Heart left ventricle (tissue), 16 donors: ENCODE data around the gene RFFL. TPM values are rescaled to one million over a fixed set of nuclear protein-coding genes. Genes with fewer than 3 reads are reported as not detected.
A peak's percentile ranks its signal among the peaks of the same experiment; 100 is the strongest.

Source experiments
- ATAC-seq, 4 donors: fragments of 200-7000 bp; cut with Tn5 transposase; one replicate each; pipeline ENCODE4 v1.9.1; 2020 to 2022; ENCODE audit warnings: moderate library complexity in 4 of 4, mild to moderate bottlenecking in 3 of 4, moderate number of reproducible peaks in 1 of 4
- DNase-seq, 5 donors: peaks; one replicate each; pipeline ENCODE4 v3.0.0-alpha.2; 2020
- H3K27ac ChIP-seq, 12 donors: fragments of 200-600 bp; sonication (generic) in 4 of 12; one replicate each; pipeline versions ENCODE4 v1.5.0 to v1.8.0; 2016 to 2022; ENCODE audit warnings: mild to moderate bottlenecking in 2 of 12
- H3K27me3 ChIP-seq, 9 donors: fragments of 200-600 bp; sonication (generic) in 2 of 9; one replicate each; pipeline versions ENCODE4 v1.5.1 to v1.8.0; 2016 to 2022; ENCODE audit warnings: mild to moderate bottlenecking in 3 of 9
- H3K36me3 ChIP-seq, 9 donors: fragments of 200-600 bp; sonication (generic) in 2 of 9; one replicate each; pipeline versions ENCODE4 v1.5.0 to v1.8.0; 2018 to 2022; ENCODE audit warnings: mild to moderate bottlenecking in 2 of 9
- H3K4me1 ChIP-seq, 12 donors: fragments of 200-600 bp; sonication (generic) in 4 of 12; one replicate each; pipeline versions ENCODE4 v1.5.0 to v1.8.0; 2016 to 2022; ENCODE audit warnings: mild to moderate bottlenecking in 3 of 12
- H3K4me3 ChIP-seq, 12 donors: fragments of 200-600 bp; sonication (generic) in 4 of 12; one replicate each; pipeline versions ENCODE4 v1.5.0 to v1.8.0; 2017 to 2022; ENCODE audit warnings: mild to moderate bottlenecking in 9 of 12, moderate library complexity in 4 of 12
- H3K9me3 ChIP-seq, 12 donors: fragments of 200-600 bp; sonication (generic) in 4 of 12; one replicate each; pipeline versions ENCODE4 v1.5.0 to v1.8.0; 2016 to 2022; ENCODE audit warnings: mild to moderate bottlenecking in 1 of 12
- CTCF ChIP-seq, 12 donors: fragments of 200-600 bp; sonication (generic) in 4 of 12; IDR thresholded peaks; one replicate each; pipeline versions ENCODE4 v1.5.0 to v1.8.0; 2018 to 2022; ENCODE audit warnings: antibody characterized with exemption in 12 of 12, mild to moderate bottlenecking in 5 of 12
- POLR2A ChIP-seq, 2 donors: fragments of 450-650 bp; IDR thresholded peaks; one replicate each; pipeline ENCODE4 v1.6.1; 2017; ENCODE audit warnings: antibody characterized with exemption in 2 of 2, mild to moderate bottlenecking in 2 of 2, moderate library complexity in 2 of 2
- WGBS, 4 donors: extraction: QIAGEN DNeasy Blood & Tissue Kit in 2 of 4; methylation state at CpG; one replicate each; pipeline versions ENCODE4 v1.1.5 to v1.1.7; 2013 to 2018; 5-methylcytosine and 5-hydroxymethylcytosine counted together
- intact Hi-C, 10 donors: fragments of 100-400 bp; cut with DNase I; formaldehyde crosslinking; loops; one replicate each; pipeline versions ENCODE4 v1.11.1 to v1.14.2; 2022
- polyA plus RNA-seq, 2 donors: library from polyadenylated mRNA; stranded (reverse); fragments of 200-250 nt; gene quantifications; one replicate each; pipeline ENCODE4 v1.2.3, GENCODE V29; 2013
- total RNA-seq, 9 donors: library from RNA; depleted of rRNA in 2 of 9; stranded (reverse); fragments of >200 nt in 2 of 9; fragmentation: NEBNext Ultra II Directional in 3 of 9; extraction: Animal tissue kit (Norgen Biotek cat#: 25700) in 3 of 9; gene quantifications; one replicate each; pipeline versions ENCODE4 v1.1.0 to v1.2.4, GENCODE V29; 2016 to 2023
- donor health status: ischemic (EF 13 %, LVEDD 7.1; RV severe dilation, severe dysfunction).
- donor health status: healthy with polysubstance abuse.
- donor health status: DM: no; HTN: yes; CAD: no.
- donor health status: DM: no; HTN: no; CAD: no.
- donor health status: ischemic (EF 25% LVEDD 6.9; RV normal size, moderate dysfunction).
- donor health status: ischemic (EF 25% LVEDD 5.7; RV mildly dilated, moderate dysfunction).
- donor health status: healthy.
- donor health status: DM: yes; HTN: yes; CAD: no.
- donor health status: ischemic (EF 35%, LVEDD 5.7; RV mildly dilated, moderate dysfunction).
- donor health status: nonischemic (EF 11% LVEDD 7.7; RV severe dilation, severe dysfunction).
- donor health status: DM: yes; HTN: yes; CAD: no.
- donor health status: PGD.
- donor health status: ischemic (EF 29% LVEDD 5.4; RV normal size, mild dysfunction).
- donor health status: nonischemic (EF 23%, LVEDD 6.1; RV moderate dilation, normal function).

RFFL gene
- total and polyA plus RNA-seq, 11 donors, result 2.6 to 21.6 (median 13.0) TPM

- 0 to 2% (median 1%) methylated on average over 10 to 80 of the region's 80 CpGs for WGBS, 4 donors
- DNase-seq (peak; percentile 86 to 94 (median 90)), ATAC-seq (peak; percentile 86 to 98 (median 96))
- Histone ChIP-seq H3K4me1 (peaks cover 0 to 24% (median 10%) of the 10 kb centered on the region in 12 donors), H3K27ac (peak overlapping the region; percentile 70 to 95 (median 84)), H3K9me3 (no peaks in the 10 kb centered on the region), H3K27me3 (no peaks in the 10 kb centered on the region), H3K4me3 (peak overlapping the region; percentile 57 to 99 (median 92)), H3K36me3 (no peaks in the 10 kb centered on the region)
- intact Hi-C loops, result loop anchor here in 6 of 10 donors (1.0 to 10.0 kb wide), 7 partner anchors 30 to 107 kb away; partner anchors contain the start of genes LIG3 (in 4 of the 6) and RAD51D (in 1 of the 6)
- TF ChIP-seq CTCF (IDR thresholded peaks at IDR 0.05) (peak; percentile 66 to 96 (median 84)), POLR2A (IDR thresholded peaks at IDR 0.05) (peak in 1 of 2 donors; percentile 53)
Observed at GRCh38 chr17:35088881-35089585, 25.5 kb upstream of the RFFL start.

GRCh38 chr17:35088356-35088880 is 24.9 kb upstream of the RFFL start:
- ATAC-seq, result peak; percentile 50 to 78 (median 70)
- peak; percentile 45 to 82 (median 67) for DNase-seq
- Histone ChIP-seq H3K36me3 (no peaks in the 10 kb centered on the region), H3K4me1 (peaks cover 0 to 24% (median 10%) of the 10 kb centered on the region in 12 donors), H3K27ac (peak overlapping the region; percentile 70 to 95 (median 84)), H3K9me3 (no peaks in the 10 kb centered on the region), H3K4me3 (peak overlapping the region; percentile 57 to 99 (median 92)), H3K27me3 (no peaks in the 10 kb centered on the region)
- intact Hi-C loops, result loop anchor here in 5 of 10 donors (2.0 to 10.0 kb wide), 6 partner anchors 30 to 106 kb away; partner anchors contain the start of genes LIG3 (in 4 of the 5) and RAD51D (in 1 of the 5)
- WGBS, 4 donors, result 0 to 1% (median 0%) methylated on average over 25 to 26 of the region's 26 CpGs
- TF ChIP-seq CTCF (IDR thresholded peaks at IDR 0.05) (no peak), POLR2A (IDR thresholded peaks at IDR 0.05) (no peak)

GRCh38 chr17:35087731-35088355 is 24.3 kb upstream of the RFFL start:
- no peaks in the 10 kb centered on the region for H3K36me3 ChIP-seq
- H3K9me3 ChIP-seq, result no peaks in the 10 kb centered on the region
- TF ChIP-seq CTCF (IDR thresholded peaks at IDR 0.05) (no peak), POLR2A (IDR thresholded peaks at IDR 0.05) (no peak)
- peaks cover 0 to 24% (median 10%) of the 10 kb centered on the region in 12 donors for H3K4me1 ChIP-seq
- DNase-seq, result no peak
- peak in 1 of 4 donors; percentile 1 for ATAC-seq
- no peaks in the 10 kb centered on the region for H3K27me3 ChIP-seq
- intact Hi-C loops, result loop anchor here in 5 of 10 donors (2.0 to 10.0 kb wide), 6 partner anchors 31 to 106 kb away; partner anchors contain the start of genes LIG3 (in 4 of the 5) and RAD51D (in 1 of the 5)
- H3K4me3 ChIP-seq, result peak overlapping the region; percentile 57 to 99 (median 92)
- H3K27ac ChIP-seq, result peak overlapping the region in 11 of 12 donors; percentile 70 to 95 (median 84)
- 33 to 47% (median 42%) methylated on average over 9 of the region's 9 CpGs for WGBS, 4 donors
